Fibroblast of the aortic adventitia (primary cell): Measurements from ENCODE around the gene ITGA8. TPM values are rescaled to one million over a fixed set of nuclear protein-coding genes. Genes with fewer than 3 reads are reported as not detected.

Experiments used
- DNase-seq: peaks from one replicate; pipeline ENCODE4 v3.0.0-alpha.2; 2010; ENCODE audit warnings: low read depth
- H3K4me3 ChIP-seq: 2 replicates; pipeline ENCODE4 v1.5.1; 2011; ENCODE audit warnings: low read depth, mild to moderate bottlenecking, control low read depth, low read length, moderate library complexity
- total RNA-seq: library from RNA; depleted of rRNA; stranded (reverse); fragments of >200 nt; gene quantifications from 2 replicates; pipeline ENCODE4 v1.2.3, GENCODE V29; 2012; ENCODE audit warnings: low replicate concordance
- TF ChIP-seq, protein P1 (sequence below): IDR thresholded peaks from 2 replicates; pipeline ENCODE4 v1.5.1; 2011; ENCODE audit warnings: mild to moderate bottlenecking, low read length, control low read depth, inconsistent platforms; ENCODE audit not compliant: insufficient read depth

Gene ITGA8
- total RNA-seq, 1 donor: 38.5 TPM

DNA sequence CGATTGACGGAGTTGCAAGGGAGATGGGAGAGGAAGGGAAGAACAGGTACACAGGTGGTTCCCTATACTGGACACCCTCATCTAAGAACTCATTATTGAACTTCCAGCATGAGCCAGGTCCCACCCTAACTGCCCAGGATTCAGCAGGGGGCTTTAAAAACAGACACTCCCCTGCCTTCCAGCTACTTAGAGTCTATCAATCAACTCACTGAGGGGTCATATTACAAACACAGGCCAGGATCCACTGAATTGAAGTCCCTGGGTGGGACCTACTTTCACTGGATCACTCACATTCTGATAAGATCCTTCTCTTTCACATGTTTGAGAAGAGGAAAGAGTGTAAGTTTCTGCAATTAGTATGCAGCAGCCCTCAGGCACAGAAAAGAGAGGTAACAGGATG lies 92.8 kb downstream of the ITGA8 start:
- TF ChIP-seq, protein P1, sequence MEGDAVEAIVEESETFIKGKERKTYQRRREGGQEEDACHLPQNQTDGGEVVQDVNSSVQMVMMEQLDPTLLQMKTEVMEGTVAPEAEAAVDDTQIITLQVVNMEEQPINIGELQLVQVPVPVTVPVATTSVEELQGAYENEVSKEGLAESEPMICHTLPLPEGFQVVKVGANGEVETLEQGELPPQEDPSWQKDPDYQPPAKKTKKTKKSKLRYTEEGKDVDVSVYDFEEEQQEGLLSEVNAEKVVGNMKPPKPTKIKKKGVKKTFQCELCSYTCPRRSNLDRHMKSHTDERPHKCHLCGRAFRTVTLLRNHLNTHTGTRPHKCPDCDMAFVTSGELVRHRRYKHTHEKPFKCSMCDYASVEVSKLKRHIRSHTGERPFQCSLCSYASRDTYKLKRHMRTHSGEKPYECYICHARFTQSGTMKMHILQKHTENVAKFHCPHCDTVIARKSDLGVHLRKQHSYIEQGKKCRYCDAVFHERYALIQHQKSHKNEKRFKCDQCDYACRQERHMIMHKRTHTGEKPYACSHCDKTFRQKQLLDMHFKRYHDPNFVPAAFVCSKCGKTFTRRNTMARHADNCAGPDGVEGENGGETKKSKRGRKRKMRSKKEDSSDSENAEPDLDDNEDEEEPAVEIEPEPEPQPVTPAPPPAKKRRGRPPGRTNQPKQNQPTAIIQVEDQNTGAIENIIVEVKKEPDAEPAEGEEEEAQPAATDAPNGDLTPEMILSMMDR: no peak
- H3K4me3 ChIP-seq: no peak overlapping the region

DNA sequence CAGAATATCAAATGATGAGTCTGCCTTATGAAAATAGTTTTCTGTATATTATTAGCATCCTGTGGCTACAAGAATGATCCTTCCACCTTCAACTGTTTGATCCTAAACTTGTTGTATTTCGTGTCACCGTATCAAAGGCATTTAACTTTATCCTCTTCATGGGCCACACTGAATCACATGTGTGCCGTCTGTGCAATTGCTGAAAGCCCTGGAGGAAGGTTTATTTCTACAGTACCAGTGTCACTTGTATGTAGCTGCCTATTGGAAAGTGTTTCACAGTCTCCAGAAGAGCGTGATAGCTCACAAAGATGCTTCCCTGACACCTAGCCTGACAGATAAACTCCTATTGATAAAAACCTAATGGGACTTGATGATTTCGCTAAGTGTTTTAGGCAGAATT lies 94.5 kb downstream of the ITGA8 start:
- TF ChIP-seq, protein P1: no peak
- no peak for DNase-seq
- H3K4me3 ChIP-seq: no peak overlapping the region

More for the DNA sequence above, 92.8 kb downstream of the ITGA8 start:
- DNase-seq: no peak

DNA sequence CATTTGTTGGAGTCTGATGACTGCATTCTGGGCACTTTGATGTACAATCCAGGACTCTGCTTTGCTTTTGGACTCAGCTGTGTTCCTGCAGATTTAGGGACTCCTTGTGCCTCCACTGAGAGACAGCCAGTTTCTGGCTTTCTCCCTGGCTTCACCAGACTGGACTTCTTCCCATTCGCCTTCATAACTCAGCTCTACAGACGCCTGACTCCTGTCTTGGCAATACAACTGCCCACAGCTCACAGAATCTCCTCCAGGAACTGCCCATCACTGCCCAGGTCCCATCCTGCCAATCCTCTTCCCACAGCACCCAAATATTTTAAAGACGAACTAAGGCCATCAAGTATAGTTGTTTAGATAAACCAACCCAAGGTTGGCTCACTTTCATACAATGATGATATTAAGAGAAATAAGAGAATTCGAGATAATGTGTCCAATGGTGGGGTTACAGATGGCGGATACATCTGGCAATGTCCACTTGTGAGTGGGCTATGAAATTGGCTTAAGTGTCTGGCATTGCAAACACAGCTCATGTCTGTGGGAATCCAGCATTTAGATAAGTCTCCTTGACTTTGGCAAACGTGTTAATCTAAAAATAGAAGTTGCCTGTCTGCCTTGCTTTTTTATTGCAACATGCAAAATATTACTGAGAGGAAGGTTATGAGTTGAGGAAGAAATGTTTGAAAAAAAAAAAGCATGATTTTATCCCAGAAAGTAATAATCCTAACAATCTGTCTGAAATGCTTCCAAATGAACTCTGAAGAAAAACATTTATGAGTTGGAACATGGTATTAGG lies 95.1 kb downstream of the ITGA8 start:
- no peak overlapping the region for H3K4me3 ChIP-seq
- TF ChIP-seq, protein P1: no peak
- peak; percentile 93 for DNase-seq

DNA sequence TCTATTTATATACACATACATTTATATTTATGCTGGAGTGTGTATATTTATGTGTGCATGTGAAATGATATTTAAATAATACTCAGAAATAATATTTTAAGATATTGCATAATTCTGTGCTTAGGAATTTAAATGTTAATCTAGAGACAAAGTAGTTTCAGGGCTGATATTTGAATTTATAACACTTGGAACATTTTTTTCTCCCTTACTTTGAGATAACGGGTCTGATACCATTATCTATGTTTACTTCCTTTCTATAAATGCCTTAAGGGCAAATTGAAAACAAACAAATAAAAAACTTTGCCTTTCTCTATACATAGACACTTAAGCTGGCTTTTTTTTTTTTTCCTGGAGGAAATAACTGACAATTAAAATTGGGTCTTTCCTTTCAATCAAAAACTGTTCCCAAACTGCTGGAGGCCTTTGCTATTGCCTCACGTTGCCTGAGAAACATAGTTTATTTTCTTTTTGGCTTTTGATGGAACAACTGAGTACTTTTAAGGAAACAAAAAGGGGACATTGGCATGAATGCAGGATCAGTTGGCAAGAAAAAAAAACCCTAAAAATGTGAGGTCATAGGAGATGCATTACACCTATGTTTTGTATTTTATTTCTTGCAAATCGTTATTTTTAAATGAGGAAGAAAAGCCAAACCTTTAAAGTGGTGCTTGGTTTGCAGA lies 98.7 kb downstream of the ITGA8 start:
- no peak for DNase-seq
- H3K4me3 ChIP-seq: no peak overlapping the region
- TF ChIP-seq, protein P1: no peak

DNA sequence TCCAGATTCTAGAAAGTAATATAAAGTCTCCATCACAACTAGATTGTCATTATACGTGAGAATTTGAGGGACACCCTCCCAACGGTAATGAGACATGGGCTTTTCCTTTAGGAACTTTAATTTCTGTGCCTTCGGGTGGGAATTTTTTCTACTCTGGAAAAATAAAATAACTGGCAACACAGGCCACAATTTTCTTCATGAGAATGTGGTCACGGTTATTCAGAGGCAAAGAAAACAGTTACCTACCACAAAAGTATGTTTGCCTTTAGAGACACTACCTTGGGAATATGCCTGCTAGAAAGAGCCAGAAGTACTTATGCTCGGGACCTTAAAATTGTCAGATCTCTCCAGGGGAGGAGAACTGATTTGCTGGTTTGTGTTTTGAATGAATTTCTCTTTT lies 99.4 kb downstream of the ITGA8 start:
- H3K4me3 ChIP-seq: no peak overlapping the region
- TF ChIP-seq, protein P1: no peak
- DNase-seq: no peak

DNA sequence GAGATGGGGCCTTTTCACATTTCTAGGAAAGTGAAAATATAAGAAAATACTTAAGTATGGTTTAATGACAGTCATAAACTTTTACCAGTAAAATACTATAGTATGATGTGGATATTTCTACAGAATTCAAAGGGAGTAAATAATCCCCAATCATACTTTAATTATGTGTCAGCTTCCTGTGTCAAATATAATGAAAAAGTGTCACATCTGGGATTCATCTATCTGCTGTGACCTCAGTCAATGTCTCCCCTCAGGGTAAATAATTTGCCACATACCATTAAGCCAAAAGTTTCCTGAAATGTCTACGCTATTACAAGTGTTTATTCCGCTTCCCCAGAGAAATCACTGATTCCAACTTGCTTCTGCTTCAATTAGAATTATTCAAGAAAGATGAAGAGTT lies 110.5 kb downstream of the ITGA8 start:
- no peak for DNase-seq
- H3K4me3 ChIP-seq: no peak overlapping the region
- TF ChIP-seq, protein P1: no peak

DNA sequence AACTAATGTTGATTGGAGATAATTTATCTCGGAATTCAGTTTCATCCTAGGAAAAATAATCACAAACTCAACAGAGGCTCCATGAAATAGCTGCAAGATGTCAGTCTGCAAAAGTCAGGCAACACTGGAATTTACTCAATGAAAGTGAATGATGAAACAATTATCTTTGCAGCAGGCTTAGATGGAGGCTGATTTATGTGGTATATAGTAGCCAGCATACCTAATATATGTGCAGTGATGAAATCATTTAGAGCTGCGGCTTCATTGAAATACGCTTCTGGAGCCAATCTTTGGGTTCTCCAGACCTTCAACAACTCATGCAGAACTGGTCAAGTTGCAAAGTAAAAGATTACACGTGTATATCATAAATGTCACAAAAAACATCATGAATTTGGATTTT lies 113.3 kb downstream of the ITGA8 start:
- DNase-seq: no peak
- H3K4me3 ChIP-seq: no peak overlapping the region
- TF ChIP-seq, protein P1: no peak
